NCI-H1417 treated with DMSO at 0.1 percent for 48 hours (cell line): ENCODE results near the gene ZFC3H1.
"Not testable (repeated sequence)": the region's sequence is repeated elsewhere in the genome, so short reads cannot be mapped to it uniquely, and the experiment has no call there.

ENCODE experiments used
- DNase-seq: peaks from one replicate; lab custom pipeline; 2025; lab: John Stamatoyannopoulos, UW

Gene ZFC3H1

GRCh38 chr12:71626768-71627167 lies 36.9 kb downstream of the ZFC3H1 start:
- no peak for DNase-seq

- DNase-seq = no peak
These were observed 37.5 kb downstream of the ZFC3H1 start for GRCh38 chr12:71626098-71626497.

DNA sequence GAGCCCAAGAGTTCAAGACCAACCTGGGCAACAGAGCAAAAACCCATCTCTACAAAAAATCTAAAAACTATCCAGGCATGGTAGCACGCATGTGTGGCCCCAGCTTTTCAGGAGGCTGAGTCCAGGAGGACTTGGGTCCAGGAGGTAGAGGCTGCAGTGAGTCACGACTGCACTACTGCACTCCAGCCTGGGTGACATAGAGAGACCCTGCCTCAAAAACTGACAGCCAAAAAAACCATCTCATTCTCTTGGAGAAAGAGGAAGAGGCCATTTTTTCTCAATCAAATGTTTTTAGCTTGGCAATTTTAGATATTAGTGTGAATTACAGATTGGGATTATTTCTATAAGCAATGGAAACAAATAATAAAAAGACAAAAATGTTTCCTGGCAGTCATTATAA lies 38.2 kb downstream of the ZFC3H1 start:
- DNase-seq = no peak

DNA sequence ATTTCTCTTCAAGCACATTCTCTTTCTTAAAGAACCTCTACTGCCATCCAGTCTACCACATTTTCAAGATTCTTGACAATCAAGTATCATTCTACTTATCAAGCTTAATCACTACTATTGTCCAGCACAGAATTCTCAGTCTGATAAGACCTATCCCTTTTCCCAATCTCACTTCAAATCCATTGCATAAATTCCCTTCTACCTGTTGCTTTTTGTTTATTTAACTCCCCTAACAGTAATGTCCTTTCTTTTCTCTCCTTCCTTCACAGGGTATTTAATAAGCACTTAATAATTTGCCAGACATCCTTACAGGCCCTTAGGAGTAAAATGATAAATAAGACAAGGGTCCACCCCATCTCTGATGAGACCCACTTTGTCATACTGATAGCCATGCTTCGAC lies 41.7 kb downstream of the ZFC3H1 start:
- DNase-seq = no peak

- DNase-seq = no peak
These were observed 53.4 kb downstream of the ZFC3H1 start for GRCh38 chr12:71610031-71610795.

GRCh38 chr12:71607494-71608330 lies 55.9 kb downstream of the ZFC3H1 start:
- no peak for DNase-seq

DNA sequence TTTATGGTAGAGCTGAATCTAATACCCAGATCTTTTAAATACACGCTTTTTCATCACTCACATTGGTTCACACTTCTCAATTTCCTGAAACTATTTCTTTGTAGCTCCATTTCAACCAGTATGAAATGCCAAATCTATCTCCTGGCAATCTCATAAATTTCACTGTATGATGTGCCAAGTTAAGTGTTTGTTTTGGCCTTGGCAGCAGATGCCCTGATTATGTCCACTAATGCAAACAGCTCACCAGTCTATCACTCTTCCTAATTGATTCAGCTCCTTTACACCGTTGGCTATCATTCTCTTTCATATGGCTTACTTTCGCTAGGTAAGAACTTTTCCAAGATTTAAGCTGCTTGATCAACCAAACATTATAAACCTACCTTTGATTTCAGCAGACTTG lies 58.6 kb downstream of the ZFC3H1 start:
- DNase-seq = no peak

DNA sequence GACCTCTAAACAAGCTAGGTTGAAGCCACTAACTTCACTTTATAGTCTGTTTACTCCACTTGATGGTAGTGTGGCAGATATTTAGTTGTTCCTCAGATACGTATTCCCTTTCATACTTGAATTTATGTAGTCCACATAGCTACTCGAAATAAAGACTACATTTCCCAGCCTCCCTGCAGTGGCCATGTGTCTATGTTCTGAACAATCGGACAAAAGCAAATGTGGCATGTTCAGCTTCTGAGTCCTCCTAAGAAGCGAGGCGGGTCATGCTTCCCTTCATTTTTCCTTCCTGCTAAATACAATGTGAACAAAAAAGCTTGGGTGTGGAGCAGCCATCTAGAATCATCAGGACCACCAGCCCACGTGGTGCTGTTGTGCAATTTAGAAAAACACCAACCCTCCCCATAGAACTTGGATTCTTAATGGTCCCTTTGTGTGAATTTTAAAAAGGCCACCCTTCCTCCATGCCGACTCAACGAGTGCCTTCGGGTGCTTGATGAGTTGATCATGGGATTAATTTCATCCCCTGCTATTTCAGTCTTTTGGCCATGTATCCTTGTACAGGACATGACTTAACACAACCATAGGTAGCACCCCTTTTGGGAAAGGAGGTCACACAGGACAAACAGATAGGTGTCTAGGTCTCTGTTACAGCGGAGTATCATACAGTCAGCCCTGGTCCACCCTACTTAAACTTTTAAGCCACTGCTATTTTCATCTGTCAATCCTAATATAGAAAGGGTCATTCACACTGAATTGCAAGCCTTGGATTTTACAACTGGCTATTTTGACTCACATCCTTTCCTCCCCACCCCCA lies 60.7 kb downstream of the ZFC3H1 start:
- no peak for DNase-seq

DNA sequence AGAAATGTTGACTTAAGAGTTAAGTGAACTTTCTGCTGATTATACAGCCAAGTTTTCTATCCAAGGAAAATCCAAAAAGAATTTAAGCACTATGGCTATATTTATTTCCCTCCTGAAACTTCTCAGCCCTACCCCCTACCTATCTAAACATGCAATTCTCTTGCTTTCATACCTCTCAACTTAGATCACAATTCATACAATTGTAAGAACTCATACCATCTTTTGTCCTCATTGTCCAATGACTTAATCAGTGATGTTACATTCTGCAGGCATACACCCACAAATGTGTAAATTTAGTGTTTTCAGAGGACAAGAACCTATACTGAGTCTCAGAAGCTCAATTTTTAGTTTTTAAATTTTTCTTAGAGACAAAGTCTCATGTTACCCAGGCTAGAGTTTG lies 62.1 kb downstream of the ZFC3H1 start:
- no peak for DNase-seq

- DNase-seq = no peak
These were observed 64.4 kb downstream of the ZFC3H1 start for GRCh38 chr12:71599210-71599609.

GRCh38 chr12:71594214-71594948 lies 69.3 kb downstream of the ZFC3H1 start:
- DNase-seq = no peak

GRCh38 chr12:71592841-71593240 lies 70.8 kb downstream of the ZFC3H1 start:
- no peak for DNase-seq

- no peak for DNase-seq
These were observed 72.0 kb downstream of the ZFC3H1 start for GRCh38 chr12:71591601-71592000.

DNA sequence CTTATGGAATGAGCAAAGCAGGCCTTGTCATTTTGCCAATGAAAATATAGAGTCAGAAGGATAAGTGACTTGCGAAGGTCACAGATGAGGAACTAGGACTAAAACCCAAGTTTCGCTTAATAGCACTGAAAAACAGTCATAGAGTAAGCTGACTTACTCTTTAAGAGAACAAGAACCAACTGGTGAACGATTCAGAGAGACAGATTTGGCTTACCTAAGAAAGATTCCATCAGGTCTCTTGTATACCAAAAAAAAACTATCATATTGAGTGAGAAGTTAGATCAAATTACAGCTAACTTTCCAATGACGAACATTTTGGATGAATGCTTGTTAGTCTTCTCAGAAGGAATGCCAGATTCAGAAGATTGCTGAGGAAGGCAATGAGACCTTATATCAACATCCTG lies 74.2 kb downstream of the ZFC3H1 start:
- DNase-seq = no peak

- no peak for DNase-seq
These were observed 76.6 kb downstream of the ZFC3H1 start for GRCh38 chr12:71587012-71587411.

DNA sequence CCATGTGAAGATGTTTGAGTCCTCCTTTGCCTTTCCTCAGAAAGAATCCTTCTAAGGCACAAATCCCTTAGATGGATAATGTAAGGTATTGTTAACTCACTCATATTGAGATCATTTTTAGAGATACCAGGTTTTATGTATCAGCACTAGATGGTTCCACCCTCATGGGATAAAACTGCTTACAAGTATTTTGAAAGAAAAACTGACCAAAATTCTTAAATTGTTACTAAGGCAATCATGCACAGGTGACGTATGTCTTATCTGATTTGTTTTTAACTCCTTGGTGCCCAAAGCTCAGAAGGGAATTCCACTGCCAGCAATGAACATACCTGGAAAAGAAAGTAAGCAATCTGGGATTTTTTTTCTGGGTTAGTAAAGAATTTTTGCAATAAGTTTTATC lies 78.4 kb downstream of the ZFC3H1 start:
- no peak for DNase-seq

GRCh38 chr12:71584356-71584755 lies 79.3 kb downstream of the ZFC3H1 start:
- DNase-seq = no peak

DNA sequence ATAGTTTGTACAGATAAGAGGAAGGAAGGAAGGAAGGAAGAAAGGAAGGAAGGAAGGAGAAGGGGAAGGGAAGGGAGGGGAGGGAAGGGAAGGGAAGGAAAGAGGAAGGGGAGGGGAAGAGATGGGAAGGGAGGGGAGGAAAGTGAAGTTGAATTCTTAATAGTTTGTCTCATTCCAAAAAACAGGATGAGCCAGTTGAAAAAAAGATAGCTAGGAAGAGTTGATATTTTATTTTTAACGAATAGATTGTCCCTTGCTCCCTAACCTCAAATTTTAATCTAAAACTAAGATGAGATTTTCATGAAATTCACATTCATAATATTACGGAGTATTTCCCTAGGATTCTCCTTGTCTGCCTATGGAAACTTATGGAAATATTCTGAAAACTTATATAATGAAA lies 80.7 kb downstream of the ZFC3H1 start:
- DNase-seq = no peak

DNA sequence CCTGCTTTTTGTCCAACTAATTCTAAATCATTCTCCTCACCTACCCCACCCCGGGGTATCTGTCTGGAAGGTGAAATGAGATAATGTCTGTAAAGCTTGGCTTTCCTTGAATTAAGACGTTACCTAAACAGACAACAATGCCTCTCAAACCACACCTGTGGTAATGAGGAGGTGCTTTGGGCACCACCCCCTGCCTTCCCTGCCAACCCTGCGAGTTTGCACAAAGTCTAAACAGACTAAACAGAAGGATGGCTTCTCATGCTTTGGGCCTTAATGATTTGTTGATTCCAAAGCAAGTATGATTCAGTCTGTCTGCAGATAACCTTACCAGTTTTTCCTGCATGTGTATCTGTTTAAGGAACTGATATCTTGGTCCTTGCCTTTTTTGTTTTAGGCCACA lies 82.4 kb downstream of the ZFC3H1 start:
- no peak for DNase-seq

DNA sequence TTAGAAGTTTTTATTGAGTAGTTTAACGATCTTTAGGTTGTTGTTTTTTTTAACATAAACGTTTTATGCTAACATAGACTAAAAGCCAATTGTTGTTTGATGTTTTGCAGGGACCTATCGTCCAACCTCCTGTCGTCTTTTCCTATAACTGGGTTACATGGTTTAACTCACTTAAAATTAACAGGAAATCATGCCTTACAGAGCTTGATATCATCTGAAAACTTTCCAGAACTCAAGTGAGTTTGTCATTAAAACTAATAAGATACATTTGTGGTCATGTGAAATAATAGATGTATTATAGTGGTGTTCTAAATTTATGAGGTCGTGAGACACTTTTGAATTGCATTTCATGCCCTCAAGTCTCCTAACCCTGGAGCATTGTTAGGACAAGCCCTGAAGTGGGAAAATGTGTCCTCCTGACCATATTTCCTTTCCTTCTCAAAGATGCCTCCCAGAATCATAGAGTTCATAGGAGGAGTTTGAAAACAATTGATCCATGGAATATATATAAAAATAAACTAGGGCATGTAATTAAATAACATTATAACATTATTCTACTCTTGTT lies 84.9 kb downstream of the ZFC3H1 start:
- no peak for DNase-seq

GRCh38 chr12:71576496-71576895 lies 87.2 kb downstream of the ZFC3H1 start:
- no peak for DNase-seq

GRCh38 chr12:71569885-71570284 lies 93.8 kb downstream of the ZFC3H1 start:
- not testable (repeated sequence) for DNase-seq
